IMR-90 (cell line): Measurements from ENCODE around the gene COL18A1. TPM values are rescaled to one million over a fixed set of nuclear protein-coding genes. Genes with fewer than 3 reads are reported as not detected.

Experiments used
- ATAC-seq: fragments of 200-7000 bp; cut with Tn5 transposase; 2 replicates; pipeline ENCODE4 v1.9.1; 2020; ENCODE audit warnings: low read depth, mild to moderate bottlenecking, moderate library complexity
- BruUV-seq: library from RNA; stranded (reverse); fragments of 400-500 nt; replicated peaks from 2 replicates; lab custom pipeline; 2021; lab: Mats Ljungman, UMichigan
- CTCF ChIA-PET: fragments of 300-600 bp; formaldehyde crosslinking; extraction: SDS; loops from one replicate; lab custom pipeline; 2021; ENCODE audit warnings: antibody characterized with exemption; lab: Yijun Ruan, JAX
- POLR2A ChIA-PET: fragments of 300-600 bp; sonication (Branson Sonifier 250); formaldehyde crosslinking; loops from one replicate; lab custom pipeline; 2022; ENCODE audit warnings: antibody characterized with exemption; ENCODE audit not compliant: unreplicated experiment; lab: Charles Lee
- DNase-seq: peaks from one replicate; pipeline ENCODE4 v3.0.0; 2013
- H2AFZ ChIP-seq: replicated peaks from 2 replicates; pipeline ENCODE3; 2013; ENCODE audit warnings: low read length, mild to moderate bottlenecking; ENCODE audit not compliant: poor library complexity
- H2AK5ac ChIP-seq: 2 replicates; pipeline ENCODE4 v1.6.1; 2013; ENCODE audit warnings: low read depth, low read length, inconsistent platforms
- H2AK9ac ChIP-seq: replicated peaks from 2 replicates; pipeline ENCODE3; 2013; ENCODE audit warnings: mild to moderate bottlenecking, low read depth, low read length, moderate library complexity; ENCODE audit not compliant: poor library complexity
- H2BK120ac ChIP-seq: 2 replicates; pipeline ENCODE4 v1.6.1; 2013; ENCODE audit warnings: low read depth, low read length, inconsistent platforms
- H2BK15ac ChIP-seq: 3 replicates; pipeline ENCODE4 v1.6.1; 2013; ENCODE audit warnings: low read depth, low read length, inconsistent platforms
- H2BK20ac ChIP-seq: 2 replicates; pipeline ENCODE4 v1.6.1; 2013; ENCODE audit warnings: low read depth, mild to moderate bottlenecking, inconsistent platforms, low read length, moderate library complexity
- H2BK5ac ChIP-seq: 2 replicates; pipeline ENCODE4 v1.6.1; 2013; ENCODE audit warnings: mild to moderate bottlenecking, low read depth, low read length, inconsistent platforms; ENCODE audit not compliant: poor library complexity, severe bottlenecking
- H3K14ac ChIP-seq: replicated peaks from 2 replicates; pipeline ENCODE4 v1.6.1; 2013; ENCODE audit warnings: low read depth, low read length, inconsistent platforms
- H3K18ac ChIP-seq: 2 replicates; pipeline ENCODE4 v1.6.1; 2013; ENCODE audit warnings: low read depth, low read length, control low read depth
- H3K23ac ChIP-seq: 2 replicates; pipeline ENCODE4 v1.6.1; 2013; ENCODE audit warnings: low read depth, low read length, inconsistent platforms
- H3K27ac ChIP-seq: 2 replicates; pipeline ENCODE4 v1.5.1; 2013; ENCODE audit warnings: mild to moderate bottlenecking, control low read depth, low read length; ENCODE audit not compliant: insufficient read depth
- H3K27me3 ChIP-seq: 2 replicates; pipeline ENCODE4 v1.6.1; 2013; ENCODE audit warnings: low read length; ENCODE audit not compliant: control insufficient read depth, insufficient read depth
- H3K36me3 ChIP-seq: 2 replicates; pipeline ENCODE4 v1.6.1; 2013; ENCODE audit warnings: low read length, mixed read lengths; ENCODE audit not compliant: control insufficient read depth, insufficient read depth
- H3K4ac ChIP-seq: 2 replicates; pipeline ENCODE4 v1.6.1; 2013; ENCODE audit warnings: low read depth, low read length, inconsistent platforms
- H3K4me1 ChIP-seq: 2 replicates; pipeline ENCODE4 v1.6.1; 2013; ENCODE audit warnings: low read length, mixed read lengths; ENCODE audit not compliant: control insufficient read depth, insufficient read depth
- H3K4me2 ChIP-seq: 2 replicates; pipeline ENCODE4 v1.6.1; 2013; ENCODE audit warnings: low read depth, mild to moderate bottlenecking, control low read depth, low read length, moderate library complexity
- H3K4me3 ChIP-seq: 2 replicates; pipeline ENCODE4 v1.5.1; 2013; ENCODE audit warnings: low read depth, mild to moderate bottlenecking, control low read depth, low read length, moderate library complexity; ENCODE audit not compliant: insufficient read depth
- H3K56ac ChIP-seq: 2 replicates; pipeline ENCODE4 v1.6.1; 2013; ENCODE audit warnings: low read length, inconsistent platforms; ENCODE audit not compliant: insufficient read depth; ENCODE audit errors: extremely low read depth
- H3K79me1 ChIP-seq, 2 experiments: 2 replicates each; pipeline ENCODE4 v1.6.1; 2013; ENCODE audit warnings: low read length in 2 of 2, inconsistent platforms in 1 of 2, low read depth in 1 of 2
- H3K9ac ChIP-seq: 2 replicates; pipeline ENCODE4 v1.6.1; 2013; ENCODE audit warnings: low read depth, low read length, control low read depth
- H3K9me1 ChIP-seq: 2 replicates; pipeline ENCODE4 v1.6.1; 2013; ENCODE audit warnings: low read length, inconsistent platforms; ENCODE audit not compliant: insufficient read depth
- H3K9me3 ChIP-seq: 2 replicates; pipeline ENCODE4 v1.6.1; 2013; ENCODE audit warnings: low read length; ENCODE audit not compliant: control insufficient read depth, insufficient read depth
- H4K20me1 ChIP-seq: 2 replicates; pipeline ENCODE4 v1.6.1; 2013; ENCODE audit warnings: low read length, inconsistent platforms; ENCODE audit not compliant: insufficient read depth
- H4K5ac ChIP-seq: 2 replicates; pipeline ENCODE4 v1.6.1; 2013; ENCODE audit warnings: mild to moderate bottlenecking, low read depth, low read length, control low read depth
- H4K8ac ChIP-seq, 2 experiments: 2 replicates each; pipeline ENCODE4 v1.6.1; 2013; ENCODE audit warnings: low read depth in 2 of 2, low read length in 2 of 2, control low read depth in 1 of 2, inconsistent platforms in 1 of 2
- H4K91ac ChIP-seq: 2 replicates; pipeline ENCODE4 v1.6.1; 2013; ENCODE audit warnings: low read depth, low read length, inconsistent platforms; ENCODE audit not compliant: insufficient read depth
- BHLHE40 ChIP-seq: fragments of 150-350 bp; IDR thresholded peaks from 2 replicates; pipeline ENCODE4 v1.6.1; 2016; ENCODE audit warnings: mild to moderate bottlenecking, low read depth, low read length
- FOS ChIP-seq: fragments of 150-350 bp; IDR thresholded peaks from 2 replicates; pipeline ENCODE4 v1.6.1; 2016; ENCODE audit warnings: low read depth, low read length
- MAZ ChIP-seq: IDR thresholded peaks from 2 replicates; pipeline ENCODE4 v1.6.1; 2012; ENCODE audit warnings: low read depth, mild to moderate bottlenecking, low read length, improper control_type of control experiment, moderate library complexity, borderline replicate concordance
- MXI1 ChIP-seq: IDR thresholded peaks from 2 replicates; pipeline ENCODE4 v1.6.1; 2012; ENCODE audit warnings: low read depth, mild to moderate bottlenecking, low read length, moderate library complexity, borderline replicate concordance
- POLR2A ChIP-seq: IDR thresholded peaks from 2 replicates; pipeline ENCODE4 v1.6.1; 2012; ENCODE audit warnings: mild to moderate bottlenecking, low read depth, low read length
- WGBS, 2 experiments: methylation state at CpG; one replicate each; pipeline versions ENCODE4 v1.1.5 to v1.1.7; 2013; ENCODE audit warnings: missing lambda C conversion rate in 2 of 2; ENCODE audit not compliant: insufficient read length in 1 of 2; ENCODE audit errors: extremely low coverage in 2 of 2; 5-methylcytosine and 5-hydroxymethylcytosine counted together
- dilution Hi-C: fragments of 300-500 bp; cut with HindIII; formaldehyde crosslinking; loops from one replicate; pipeline ENCODE4 v1.14.3; 2018; ENCODE audit warnings: low sequenced_read_pairs; ENCODE audit not compliant: unreplicated experiment
- in situ Hi-C: fragments of 300-500 bp; cut with MboI; formaldehyde crosslinking; loops from 3 replicates; pipeline ENCODE4 v1.14.3; 2019; ENCODE audit warnings: low sequenced_read_pairs, inconsistent platforms, mixed read lengths
- intact Hi-C: fragments of 100-400 bp; cut with micrococcal nuclease; formaldehyde crosslinking; loops from 2 replicates; pipeline ENCODE4 v1.10.0; 2022
- polyA plus RNA-seq, 3 experiments: library from polyadenylated mRNA; depleted of rRNA; stranded (reverse); fragments of >200 nt; gene quantifications; 2 replicates each; pipeline ENCODE4 v1.2.3, GENCODE V29; 2012; ENCODE audit warnings: low replicate concordance in 1 of 3
- total RNA-seq: library from RNA; depleted of rRNA; stranded (reverse); fragments of >200 nt; gene quantifications from 2 replicates; pipeline ENCODE4 v1.2.3, GENCODE V29; 2012
- TF ChIP-seq, protein P1 (sequence below): fragments of 150-350 bp; IDR thresholded peaks from 2 replicates; pipeline ENCODE4 v1.6.1; 2016; ENCODE audit warnings: low read depth, mild to moderate bottlenecking, low read length, moderate library complexity, borderline replicate concordance

COL18A1 gene
- total and polyA plus RNA-seq, 2 of the 4 experiments (the other 2 are of a cell fraction) = 4.3 to 46.7 TPM

DNA sequence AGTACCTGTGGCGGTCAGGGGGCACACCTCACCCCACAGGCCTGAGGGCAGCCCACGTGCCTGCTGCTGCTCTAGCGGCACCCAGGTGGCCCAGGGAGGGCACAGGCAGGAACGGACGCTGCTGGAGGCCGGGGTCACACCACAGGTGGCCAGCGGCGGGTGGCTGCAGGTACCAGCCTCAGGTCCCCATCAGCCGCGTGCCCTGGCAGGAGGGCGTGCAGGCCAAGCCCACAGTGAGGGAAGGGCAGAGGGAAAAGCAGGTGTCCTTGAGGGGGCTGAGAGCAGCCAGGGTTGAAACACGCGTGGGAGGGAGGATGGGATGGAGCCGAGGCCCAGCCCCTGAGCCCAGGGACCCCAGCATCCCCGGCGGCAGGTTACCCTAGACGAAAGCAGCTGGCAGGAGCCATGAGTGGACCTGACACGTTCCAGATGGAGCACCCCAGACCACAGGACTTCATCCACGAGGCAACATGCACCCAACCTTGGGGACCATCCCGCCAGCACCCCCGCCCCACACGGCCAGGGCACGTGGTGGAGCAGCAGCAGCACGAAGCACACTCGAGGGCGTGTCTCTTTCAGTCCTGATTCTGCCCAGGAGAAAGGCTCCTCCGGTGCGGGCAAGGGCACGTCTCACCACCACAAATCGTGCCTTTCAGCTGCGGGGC is 133.5 kb downstream of the COL18A1 start:
- DNase-seq (no peak), ATAC-seq (no peak)
- H3K56ac ChIP-seq = no peak overlapping the region
- no peak overlapping the region for H2AFZ ChIP-seq
- no peak overlapping the region for H2BK5ac ChIP-seq
- H3K4me1 ChIP-seq = peaks cover 7% of the 10 kb centered on the region
- in situ Hi-C loops = no loop called here
- 0 out of 2 replicates have a peak, but pooled peaks cover 5% of the 10 kb centered on the region for H3K9me1 ChIP-seq
- no peak for TF ChIP-seq POLR2A
- TF ChIP-seq MXI1 = no peak
- no peak for TF ChIP-seq FOS
- TF ChIP-seq BHLHE40 = no peak
- TF ChIP-seq MAZ = no peak
- TF ChIP-seq, protein P1, sequence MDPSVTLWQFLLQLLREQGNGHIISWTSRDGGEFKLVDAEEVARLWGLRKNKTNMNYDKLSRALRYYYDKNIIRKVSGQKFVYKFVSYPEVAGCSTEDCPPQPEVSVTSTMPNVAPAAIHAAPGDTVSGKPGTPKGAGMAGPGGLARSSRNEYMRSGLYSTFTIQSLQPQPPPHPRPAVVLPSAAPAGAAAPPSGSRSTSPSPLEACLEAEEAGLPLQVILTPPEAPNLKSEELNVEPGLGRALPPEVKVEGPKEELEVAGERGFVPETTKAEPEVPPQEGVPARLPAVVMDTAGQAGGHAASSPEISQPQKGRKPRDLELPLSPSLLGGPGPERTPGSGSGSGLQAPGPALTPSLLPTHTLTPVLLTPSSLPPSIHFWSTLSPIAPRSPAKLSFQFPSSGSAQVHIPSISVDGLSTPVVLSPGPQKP = no peak
- no TSS peak for BruUV-seq
- peaks cover 13 to 32% of the 10 kb centered on the region in 2 experiments for H3K79me1 ChIP-seq
- H2AK5ac ChIP-seq = no peak overlapping the region
- H4K20me1 ChIP-seq = peaks cover 13% of the 10 kb centered on the region; the same call in 1 of the 2 replicates
- H2BK120ac ChIP-seq = no peak overlapping the region
- no peak overlapping the region for H3K9ac ChIP-seq
- H2BK20ac ChIP-seq = no peak overlapping the region
- no peak overlapping the region for H4K8ac ChIP-seq
- no peak overlapping the region for H3K4me2 ChIP-seq
- no peaks in the 10 kb centered on the region for H3K9me3 ChIP-seq
- no peak overlapping the region for H2AK9ac ChIP-seq
- POLR2A ChIA-PET = no interaction called here
- intact Hi-C loops = no loop called here
- H3K14ac ChIP-seq = no peak overlapping the region
- peaks cover 3% of the 10 kb centered on the region for H3K36me3 ChIP-seq
- H2BK15ac ChIP-seq = no peak overlapping the region
- no peak overlapping the region for H4K5ac ChIP-seq
- no peak overlapping the region for H4K91ac ChIP-seq
- no peak overlapping the region for H3K18ac ChIP-seq
- no peak overlapping the region for H3K23ac ChIP-seq
- H3K4ac ChIP-seq = no peak overlapping the region
- no peaks in the 10 kb centered on the region for H3K27me3 ChIP-seq
- WGBS, 2 experiments = 93% methylated on average over 20 of the region's 31 CpGs; no CpG with 5 or more reads in 1 of the 2 experiments
- H3K27ac ChIP-seq = no peak overlapping the region
- CTCF ChIA-PET = no interaction called here
- dilution Hi-C loops = no loop called here
- H3K4me3 ChIP-seq = no peak overlapping the region
